ENCODE measurements around the gene FAM118A. TPM values are rescaled to one million over a fixed set of nuclear protein-coding genes. Genes with fewer than 3 reads are reported as not detected.

FAM118A gene
- total RNA-seq, 1 experiment from 2014 or later = 20.3 TPM

GRCh38 chr22:45295492-45295891, 14.2 kb upstream of the FAM118A start:
- no peak for ATAC-seq
- Histone ChIP-seq H3K4me3 (ENCODE audit: low read length) (no peak overlapping the region), H2AFZ (ENCODE audit: low read length) (no peak overlapping the region), H3K4me2 (ENCODE audit: low read length) (no peak overlapping the region), H3K27me3 (ENCODE audit: low read length) (no peaks in the 10 kb centered on the region), H3K9me2 (replicated peaks; ENCODE audit: low read length) (no peaks in the 10 kb centered on the region), H3K36me3 (ENCODE audit: low read depth, low read length) (no peaks in the 10 kb centered on the region), H3K4me1 (ENCODE audit: insufficient read depth, low read length) (peaks cover 2% of the 10 kb centered on the region; the same call in 1 of the 2 replicates), H3F3A (ENCODE audit: low read length, unreplicated experiment) (no peaks in the 10 kb centered on the region), H3K9me3 (ENCODE audit: low read length) (no peaks in the 10 kb centered on the region), H3K79me2 (ENCODE audit: low read length) (no peaks in the 10 kb centered on the region), H3K9ac (ENCODE audit: low read length) (no peak overlapping the region), H4K20me1 (ENCODE audit: low read length) (no peaks in the 10 kb centered on the region), H3K27ac (ENCODE audit: low read length) (no peak overlapping the region)
- POLR2A ChIA-PET (ENCODE audit: unreplicated experiment) = no interaction called here
- intact Hi-C loops (cut with micrococcal nuclease) = no loop called here
- BruUV-seq (replicated peaks) = no TSS peak
- CTCF ChIA-PET = no interaction called here
- no peak for DNase-seq
- TF ChIP-seq CTCF (conservative IDR thresholded peaks at IDR 0.05; ENCODE audit: low read depth, low read length) (no peak), EZH2 (IDR thresholded peaks at IDR 0.05; ENCODE audit: low read length, unreplicated experiment) (no peak), EZH2phosphoT487 (IDR thresholded peaks at IDR 0.05; ENCODE audit: borderline replicate concordance, low read length) (no peak)

- Histone ChIP-seq H3K9me2 (replicated peaks; ENCODE audit: low read length) (no peaks in the 10 kb centered on the region), H3F3A (ENCODE audit: low read length, unreplicated experiment) (no peaks in the 10 kb centered on the region), H3K36me3 (ENCODE audit: low read depth, low read length) (no peaks in the 10 kb centered on the region), H3K9me3 (ENCODE audit: low read length) (no peaks in the 10 kb centered on the region), H2AFZ (ENCODE audit: low read length) (no peak overlapping the region), H3K27me3 (ENCODE audit: low read length) (no peaks in the 10 kb centered on the region), H3K27ac (ENCODE audit: low read length) (no peak overlapping the region), H3K4me2 (ENCODE audit: low read length) (no peak overlapping the region), H3K4me3 (ENCODE audit: low read length) (no peak overlapping the region), H4K20me1 (ENCODE audit: low read length) (no peaks in the 10 kb centered on the region), H3K79me2 (ENCODE audit: low read length) (no peaks in the 10 kb centered on the region), H3K4me1 (ENCODE audit: insufficient read depth, low read length) (peaks cover under 1% of the 10 kb centered on the region), H3K9ac (ENCODE audit: low read length) (no peak overlapping the region)
- TF ChIP-seq CTCF (conservative IDR thresholded peaks at IDR 0.05; ENCODE audit: low read depth, low read length) (no peak), EZH2phosphoT487 (IDR thresholded peaks at IDR 0.05; ENCODE audit: borderline replicate concordance, low read length) (no peak), EZH2 (IDR thresholded peaks at IDR 0.05; ENCODE audit: low read length, unreplicated experiment) (no peak)
- no TSS peak for BruUV-seq (replicated peaks)
- intact Hi-C loops (cut with micrococcal nuclease) = no loop called here
- CTCF ChIA-PET = no interaction called here
- ATAC-seq (no peak), DNase-seq (no peak)
- POLR2A ChIA-PET (ENCODE audit: unreplicated experiment) = no interaction called here
These were observed 13.0 kb upstream of the FAM118A start for GRCh38 chr22:45296628-45297297.

- intact Hi-C loops (cut with micrococcal nuclease) = no loop called here
- Histone ChIP-seq H3K36me3 (ENCODE audit: low read depth, low read length) (no peaks in the 10 kb centered on the region), H3K4me2 (ENCODE audit: low read length) (no peak overlapping the region), H3K9me3 (ENCODE audit: low read length) (no peaks in the 10 kb centered on the region), H3K9ac (ENCODE audit: low read length) (no peak overlapping the region), H3F3A (ENCODE audit: low read length, unreplicated experiment) (no peaks in the 10 kb centered on the region), H3K4me3 (ENCODE audit: low read length) (no peak overlapping the region), H3K27ac (ENCODE audit: low read length) (no peak overlapping the region), H3K79me2 (ENCODE audit: low read length) (no peaks in the 10 kb centered on the region), H4K20me1 (ENCODE audit: low read length) (no peaks in the 10 kb centered on the region), H3K27me3 (ENCODE audit: low read length) (no peaks in the 10 kb centered on the region), H2AFZ (ENCODE audit: low read length) (no peak overlapping the region), H3K9me2 (replicated peaks; ENCODE audit: low read length) (no peaks in the 10 kb centered on the region), H3K4me1 (ENCODE audit: insufficient read depth, low read length) (peaks cover 5% of the 10 kb centered on the region)
- ATAC-seq (no peak), DNase-seq (no peak)
- BruUV-seq (replicated peaks) = no TSS peak
- POLR2A ChIA-PET (ENCODE audit: unreplicated experiment) = no interaction called here
- CTCF ChIA-PET = no interaction called here
- no peak for TF ChIP-seq EZH2phosphoT487 (IDR thresholded peaks at IDR 0.05; ENCODE audit: borderline replicate concordance, low read length)
- TF ChIP-seq EZH2 (IDR thresholded peaks at IDR 0.05; ENCODE audit: low read length, unreplicated experiment) = no peak
- TF ChIP-seq CTCF (conservative IDR thresholded peaks at IDR 0.05; ENCODE audit: low read depth, low read length) = no peak
These were observed 10.7 kb upstream of the FAM118A start for GRCh38 chr22:45298934-45299505.
